ENCODE data around the gene EIF2S3. TPM values are rescaled to one million over a fixed set of nuclear protein-coding genes. Genes with fewer than 3 reads are reported as not detected.

EIF2S3 gene
- total RNA-seq, 1 donor: 355 TPM

Other genes starting within 250 kb of the EIF2S3 start
- gene APOO, start 147.0 kb upstream of the EIF2S3 start, total RNA-seq: 7.4 and 13.0 TPM in 2 replicates
- not detected in 2 replicates for gene CXorf58, start 146.9 kb upstream of the EIF2S3 start, total RNA-seq
- 6.8 and 12.5 TPM in 2 replicates for gene KLHL15, start 27.8 kb upstream of the EIF2S3 start, total RNA-seq
- gene ZFX, start 94.8 kb downstream of the EIF2S3 start, total RNA-seq: 66.4 and 82.5 TPM in 2 replicates